Body of pancreas (tissue), 4 donors: ENCODE measurements around the gene RPAP2. TPM values are rescaled to one million over a fixed set of nuclear protein-coding genes. Genes with fewer than 3 reads are reported as not detected.

Experiments used
- ATAC-seq: fragments of 150-250 bp; one replicate; pipeline ENCODE4 v1.9.1; 2016
- DNase-seq, 4 donors: peaks; one replicate each; pipeline ENCODE4 v3.0.0-alpha.2; 2019
- H3K27ac ChIP-seq, 4 donors: fragments of 200-600 bp; sonication (generic); 1 replicate in 3 of 4; 2 replicates in 1 of 4; pipeline versions ENCODE4 v1.5.1 to v1.6.1; 2016 to 2019; ENCODE audit warnings: mild to moderate bottlenecking in 1 of 4, mixed read lengths in 1 of 4, moderate library complexity in 1 of 4
- H3K27me3 ChIP-seq, 2 donors: fragments of 200-600 bp; sonication (generic); one replicate each; pipeline ENCODE4 v1.6.0; 2016; ENCODE audit warnings: mild to moderate bottlenecking in 1 of 2
- H3K36me3 ChIP-seq, 2 donors: fragments of 200-600 bp; sonication (generic); replicated peaks in 1 of 2; 2 replicates each; pipeline ENCODE4 v1.5.1; 2016; ENCODE audit warnings: low read depth in 2 of 2; ENCODE audit not compliant: insufficient read depth in 1 of 2
- H3K4me1 ChIP-seq: fragments of 200-600 bp; sonication (generic); one replicate; pipeline ENCODE4 v1.6.0; 2016
- H3K4me3 ChIP-seq, 2 donors: fragments of 200-600 bp; sonication (generic); 1 replicate in 1 of 2; 2 replicates in 1 of 2; pipeline ENCODE4 v1.5.1; 2016 to 2019
- H3K9me3 ChIP-seq, 3 donors: fragments of 200-600 bp; sonication (generic); 1 replicate in 2 of 3; 2 replicates in 1 of 3; pipeline ENCODE4 v1.5.1; 2016
- POLR2A ChIP-seq, 3 donors: fragments of 450-650 bp; IDR thresholded peaks; one replicate each; pipeline ENCODE4 v1.6.1; 2016; ENCODE audit warnings: antibody characterized with exemption in 3 of 3, mild to moderate bottlenecking in 2 of 3
- WGBS, 2 donors: methylation state at CpG; one replicate each; pipeline ENCODE4 v1.1.5; 2017; 5-methylcytosine and 5-hydroxymethylcytosine counted together
- intact Hi-C: fragments of 100-400 bp; cut with DNase I; formaldehyde crosslinking; loops from one replicate; pipeline ENCODE4 v1.15.1; 2023
- small RNA-seq: library from RNA; depleted of rRNA; stranded (forward); fragments of <200 nt; gene quantifications from one replicate; pipeline ENCODE3, GENCODE V24; 2016
- total RNA-seq, 2 donors: library from RNA; depleted of rRNA; stranded (reverse); fragments of >200 nt; gene quantifications; one replicate each; pipeline ENCODE4 v1.1.0, GENCODE V29; 2016
- TF ChIP-seq, protein P1 (sequence below), 7 experiments: fragments of 450-650 bp in 4 of 7; fragments of 200-600 bp in 3 of 7; sonication (generic) in 3 of 7; IDR thresholded peaks; one replicate each; pipeline ENCODE4 v1.5.1; 2016 to 2019; ENCODE audit warnings: antibody characterized with exemption in 7 of 7

Gene RPAP2
- total RNA-seq, 2 donors from 2014 or later, result 3.9 to 4.9 TPM

- intact Hi-C loops, result no loop called here
- 74 to 100% methylated on average over 2 of the region's 2 CpGs for WGBS, 2 donors
- H3K27ac ChIP-seq, result no peak overlapping the region
- no peaks in the 10 kb centered on the region for H3K36me3 ChIP-seq
- H3K9me3 ChIP-seq, result no peaks in the 10 kb centered on the region
- TF ChIP-seq, protein P1, sequence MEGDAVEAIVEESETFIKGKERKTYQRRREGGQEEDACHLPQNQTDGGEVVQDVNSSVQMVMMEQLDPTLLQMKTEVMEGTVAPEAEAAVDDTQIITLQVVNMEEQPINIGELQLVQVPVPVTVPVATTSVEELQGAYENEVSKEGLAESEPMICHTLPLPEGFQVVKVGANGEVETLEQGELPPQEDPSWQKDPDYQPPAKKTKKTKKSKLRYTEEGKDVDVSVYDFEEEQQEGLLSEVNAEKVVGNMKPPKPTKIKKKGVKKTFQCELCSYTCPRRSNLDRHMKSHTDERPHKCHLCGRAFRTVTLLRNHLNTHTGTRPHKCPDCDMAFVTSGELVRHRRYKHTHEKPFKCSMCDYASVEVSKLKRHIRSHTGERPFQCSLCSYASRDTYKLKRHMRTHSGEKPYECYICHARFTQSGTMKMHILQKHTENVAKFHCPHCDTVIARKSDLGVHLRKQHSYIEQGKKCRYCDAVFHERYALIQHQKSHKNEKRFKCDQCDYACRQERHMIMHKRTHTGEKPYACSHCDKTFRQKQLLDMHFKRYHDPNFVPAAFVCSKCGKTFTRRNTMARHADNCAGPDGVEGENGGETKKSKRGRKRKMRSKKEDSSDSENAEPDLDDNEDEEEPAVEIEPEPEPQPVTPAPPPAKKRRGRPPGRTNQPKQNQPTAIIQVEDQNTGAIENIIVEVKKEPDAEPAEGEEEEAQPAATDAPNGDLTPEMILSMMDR (IDR thresholded peaks at IDR 0.05), result no peak
- no peak for TF ChIP-seq POLR2A (IDR thresholded peaks at IDR 0.05)
- no peak overlapping the region for H3K4me3 ChIP-seq
- no peaks in the 10 kb centered on the region for H3K27me3 ChIP-seq
- peaks cover 12% of the 10 kb centered on the region for H3K4me1 ChIP-seq
- no peak for ATAC-seq
- no peak for DNase-seq
Measured at GRCh38 chr1:92445865-92446264, 147.0 kb downstream of the RPAP2 start.

DNA sequence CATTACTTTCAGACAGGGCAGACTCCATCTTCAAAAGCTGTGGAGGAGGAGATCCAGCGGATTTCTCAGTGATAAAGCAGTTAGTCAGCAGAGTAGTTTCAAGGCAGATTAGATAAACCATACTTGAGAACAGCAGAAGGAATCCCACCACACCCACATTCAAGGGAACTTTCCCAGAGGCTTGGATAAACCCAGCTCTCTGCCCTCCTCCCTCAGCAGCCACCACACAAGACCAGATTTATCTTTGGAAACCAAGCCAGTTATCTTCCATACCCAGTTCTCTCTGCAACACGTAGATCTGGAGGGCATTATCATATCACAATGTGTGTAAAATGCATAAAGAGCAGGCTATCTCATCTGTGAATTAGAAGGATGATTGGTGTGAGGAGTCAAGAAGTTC lies 147.7 kb downstream of the RPAP2 start:
- intact Hi-C loops, result no loop called here
- WGBS, 2 donors, result 32 to 33% methylated on average over 2 of the region's 2 CpGs
- ATAC-seq, result no peak

DNA sequence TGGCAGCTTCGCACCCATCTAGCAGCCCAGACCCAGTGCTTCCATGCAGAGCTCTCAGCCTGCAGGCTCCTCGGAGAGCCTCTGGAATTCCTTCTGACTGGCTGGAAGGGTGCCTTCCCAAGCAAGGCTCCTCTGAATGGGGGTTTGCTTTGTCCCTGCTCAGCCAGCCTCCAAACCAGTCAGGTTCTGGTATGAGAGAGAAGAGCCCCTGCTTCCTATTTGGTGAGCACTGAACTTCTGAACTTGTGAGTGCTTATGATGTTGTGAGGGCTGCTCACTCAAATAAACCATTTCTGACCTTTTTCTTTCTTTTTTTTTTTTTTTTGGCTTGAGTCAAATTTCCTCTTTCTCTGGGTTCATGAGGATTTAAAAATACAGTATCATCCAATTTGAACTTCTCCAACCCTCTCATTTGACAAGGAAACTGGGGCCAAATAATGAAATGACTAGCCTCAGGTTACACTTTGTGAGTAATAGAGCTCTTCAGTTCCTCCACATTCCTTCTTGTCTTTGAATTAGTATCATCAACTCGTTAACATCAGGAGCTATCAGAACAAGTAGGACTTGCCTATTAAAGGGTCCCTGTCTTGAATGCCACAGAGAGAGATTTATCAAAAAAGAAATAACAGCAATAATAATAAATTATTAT lies 148.3 kb downstream of the RPAP2 start:
- ATAC-seq (no peak), DNase-seq (no peak)
- no peak overlapping the region for H3K27ac ChIP-seq
- intact Hi-C loops, result no loop called here
- H3K4me1 ChIP-seq, result peaks cover 3% of the 10 kb centered on the region
- no peaks in the 10 kb centered on the region for H3K9me3 ChIP-seq
- no peak overlapping the region for H3K4me3 ChIP-seq
- TF ChIP-seq, protein P1 (IDR thresholded peaks at IDR 0.05), result no peak
- TF ChIP-seq POLR2A (IDR thresholded peaks at IDR 0.05), result no peak
- H3K36me3 ChIP-seq, result no peaks in the 10 kb centered on the region
- H3K27me3 ChIP-seq, result no peaks in the 10 kb centered on the region
- 63 to 74% methylated on average over 3 of the region's 3 CpGs for WGBS, 2 donors

More for the DNA sequence above, 147.7 kb downstream of the RPAP2 start:
- Histone ChIP-seq H3K36me3 (no peaks in the 10 kb centered on the region), H3K9me3 (no peaks in the 10 kb centered on the region), H3K27ac (no peak overlapping the region), H3K4me1 (peaks cover 9% of the 10 kb centered on the region), H3K27me3 (no peaks in the 10 kb centered on the region), H3K4me3 (no peak overlapping the region)
- DNase-seq, result no peak
- no peak for TF ChIP-seq POLR2A (IDR thresholded peaks at IDR 0.05)
- TF ChIP-seq, protein P1 (IDR thresholded peaks at IDR 0.05), result no peak

DNA sequence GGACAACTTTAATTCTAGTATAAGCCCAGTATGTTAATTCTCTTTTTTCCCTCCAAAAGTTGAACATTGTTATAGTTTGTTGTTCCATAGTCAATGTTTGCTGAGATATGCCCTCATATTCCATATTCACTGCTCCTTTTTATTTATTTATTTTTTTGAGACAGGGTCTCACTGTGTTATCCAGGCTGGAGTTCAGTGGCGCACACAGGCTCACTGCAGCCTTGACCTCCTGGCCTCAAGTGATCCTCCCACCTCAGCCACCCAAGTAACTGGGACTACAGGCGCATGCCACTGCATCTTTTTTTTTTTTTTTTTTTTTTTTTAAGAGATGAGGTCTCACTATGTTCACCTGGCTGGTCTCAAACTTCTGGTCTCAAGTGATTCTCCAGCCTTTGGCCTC lies 149.1 kb downstream of the RPAP2 start:
- intact Hi-C loops, result no loop called here
- H3K27me3 ChIP-seq, result no peaks in the 10 kb centered on the region
- H3K9me3 ChIP-seq, result no peaks in the 10 kb centered on the region
- TF ChIP-seq, protein P1 (IDR thresholded peaks at IDR 0.05), result no peak
- no peak for TF ChIP-seq POLR2A (IDR thresholded peaks at IDR 0.05)
- H3K4me3 ChIP-seq, result no peak overlapping the region
- DNase-seq, result no peak
- H3K4me1 ChIP-seq, result no peaks in the 10 kb centered on the region
- no peak for ATAC-seq
- WGBS, 2 donors, result 93 to 95% methylated on average over 2 of the region's 2 CpGs
- no peak overlapping the region for H3K27ac ChIP-seq
- H3K36me3 ChIP-seq, result no peaks in the 10 kb centered on the region

Small RNA genes lying within 50 kb of the gene (small RNA-seq; reads per million reads assigned to genes)
- gene RN7SL824P, result not detected

Other genes starting within 250 kb of the RPAP2 start
- gene SETSIP, start 223.6 kb upstream of the RPAP2 start, total RNA-seq, result not detected
- gene BTBD8, start 218.7 kb upstream of the RPAP2 start, total RNA-seq, result 1 to 10 TPM; 4.7 to 6.6 TPM
- gene C1orf146, start 81.1 kb upstream of the RPAP2 start, total RNA-seq, result not detected
- gene GLMN, start 72 bp upstream of the RPAP2 start, total RNA-seq, result 1 to 10 TPM; 3.6 to 4.7 TPM
- 10 to 100 TPM in 1 of 2 donors, 1 to 10 TPM in 1; 6.7 to 14.5 TPM for gene GFI1, start 187.9 kb downstream of the RPAP2 start, total RNA-seq